Tibial nerve (tissue), 4 donors: Measurements from ENCODE around the gene XIRP1.

Source experiments
- CTCF ChIP-seq, 5 experiments: fragments of 200-600 bp in 3 of 5; fragments of 450-650 bp in 2 of 5; sonication (generic) in 3 of 5; IDR thresholded peaks; one replicate each; pipeline ENCODE4 v1.5.1; 2016 to 2019; ENCODE audit warnings: antibody characterized with exemption in 5 of 5, mild to moderate bottlenecking in 3 of 5, moderate library complexity in 2 of 5
- EP300 ChIP-seq, 2 donors: sonication (generic); formaldehyde crosslinking; IDR thresholded peaks; one replicate each; pipeline ENCODE4 v1.6.1; 2017; ENCODE audit warnings: antibody characterized with exemption in 2 of 2, mild to moderate bottlenecking in 1 of 2
- POLR2A ChIP-seq, 2 donors: fragments of 450-650 bp; IDR thresholded peaks; one replicate each; pipeline ENCODE4 v1.6.1; 2017; ENCODE audit warnings: antibody characterized with exemption in 2 of 2, mild to moderate bottlenecking in 2 of 2, moderate library complexity in 2 of 2

GRCh38 chr3:39180546-39181346 is 11.6 kb downstream of the XIRP1 start:
- TF ChIP-seq POLR2A (IDR thresholded peaks at IDR 0.05), result peak; percentile 16 to 56
- TF ChIP-seq CTCF (IDR thresholded peaks at IDR 0.05), result peak in 4 of 5 experiments; percentile 2 to 63 (median 26)
- peak; percentile 78 to 83 for TF ChIP-seq EP300 (IDR thresholded peaks at IDR 0.05)
